Erythroblast (primary cell): ENCODE results near the gene KIF18B.

ENCODE experiments used
- GATA1 ChIP-seq: IDR thresholded peaks from 2 replicates; pipeline ENCODE4 v1.6.1; 2011; ENCODE audit warnings: low read depth, mild to moderate bottlenecking, control low read depth, low read length, moderate library complexity
- POLR2A ChIP-seq: IDR thresholded peaks from 2 replicates; pipeline ENCODE4 v1.6.1; 2011; ENCODE audit warnings: mild to moderate bottlenecking, low read length

DNA sequence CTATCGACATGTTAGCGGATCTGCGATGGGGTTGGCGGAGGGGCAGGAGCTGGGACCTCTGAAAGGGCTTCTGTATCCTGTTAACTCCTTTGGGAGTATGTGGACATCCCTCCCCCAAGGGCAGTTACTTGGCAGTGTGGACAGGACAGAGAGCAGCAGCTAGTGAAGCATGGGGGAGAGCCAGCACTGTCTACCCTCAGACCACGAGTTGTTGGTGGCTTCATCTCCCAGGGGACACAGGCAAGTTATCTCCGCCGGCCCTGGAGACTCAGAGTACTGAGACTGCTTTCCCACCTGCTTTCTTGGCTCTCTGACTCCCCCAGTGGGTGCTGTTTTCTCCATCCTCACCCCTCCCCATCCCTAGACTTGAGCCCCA, 27.0 kb downstream of the KIF18B start:
- TF ChIP-seq POLR2A (no peak), GATA1 (no peak)
